G401 (cell line): Measurements from ENCODE around the gene GARS1. TPM values are rescaled to one million over a fixed set of nuclear protein-coding genes. Genes with fewer than 3 reads are reported as not detected.
"Not testable (repeated sequence)": the region's sequence is repeated elsewhere in the genome, so short reads cannot be mapped to it uniquely, and the experiment has no call there.

Experiments
- DNase-seq: peaks from one replicate; pipeline ENCODE4 v3.0.0-alpha.2; 2015; ENCODE audit warnings: low spot score
- in situ Hi-C: cut with HindIII; loops from 2 replicates; pipeline ENCODE4 v1.10.0; 2016; ENCODE audit warnings: low sequenced_read_pairs, mixed read lengths
- total RNA-seq: library from RNA; depleted of rRNA; stranded (reverse); fragments of >200 nt; shearing (Covaris generic); gene quantifications from 2 replicates; pipeline ENCODE4 v1.2.3, GENCODE V29; 2014

Gene GARS1
- total RNA-seq, 1 experiment from 2014 or later: 234 TPM

DNA sequence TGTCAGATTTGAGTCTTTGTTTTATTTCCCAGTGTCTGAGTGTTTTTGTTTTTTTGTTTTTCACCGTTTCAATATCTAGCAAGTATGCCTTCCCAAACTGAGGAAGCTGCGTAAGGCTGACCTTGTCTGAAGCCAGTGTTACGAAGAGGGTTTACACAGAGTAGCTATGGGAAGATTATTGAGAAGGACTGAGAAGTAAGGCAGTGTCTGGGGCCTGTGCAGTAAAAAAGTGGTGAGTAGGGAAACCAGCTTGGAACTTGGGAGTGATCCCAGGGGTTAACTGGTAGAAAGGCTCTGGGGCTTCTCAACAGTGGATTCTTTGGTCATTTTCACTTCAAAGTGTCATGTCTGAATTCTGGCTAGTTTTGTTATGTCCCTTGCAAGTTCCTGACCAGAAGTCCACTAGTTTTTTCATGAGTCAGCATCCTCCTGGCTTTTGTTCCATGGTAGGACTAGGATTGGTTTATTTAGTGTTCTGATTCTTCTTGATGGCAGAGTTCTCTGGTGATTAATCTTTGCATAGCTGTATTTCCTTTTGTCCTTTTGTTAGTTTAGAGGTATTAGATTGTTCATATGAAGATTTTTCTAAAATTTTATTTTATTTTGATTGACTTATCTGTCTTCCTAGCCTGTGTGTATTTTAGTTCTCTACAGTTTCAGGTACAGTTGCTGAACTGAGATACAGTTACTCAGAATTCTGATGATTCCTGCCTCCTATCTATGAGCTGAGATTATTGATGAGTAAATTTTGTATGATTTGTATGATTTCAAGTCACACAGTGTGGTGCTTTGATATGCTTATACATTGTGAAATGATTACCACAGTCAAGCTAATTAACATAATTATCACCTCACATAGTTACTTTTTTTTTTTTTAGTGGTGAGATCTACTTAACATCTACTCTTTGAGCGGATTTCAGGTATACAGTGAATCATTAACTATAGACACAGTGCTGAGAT lies 19.0 kb downstream of the GARS1 start:
- in situ Hi-C loops: no loop called here
- no peak for DNase-seq

DNA sequence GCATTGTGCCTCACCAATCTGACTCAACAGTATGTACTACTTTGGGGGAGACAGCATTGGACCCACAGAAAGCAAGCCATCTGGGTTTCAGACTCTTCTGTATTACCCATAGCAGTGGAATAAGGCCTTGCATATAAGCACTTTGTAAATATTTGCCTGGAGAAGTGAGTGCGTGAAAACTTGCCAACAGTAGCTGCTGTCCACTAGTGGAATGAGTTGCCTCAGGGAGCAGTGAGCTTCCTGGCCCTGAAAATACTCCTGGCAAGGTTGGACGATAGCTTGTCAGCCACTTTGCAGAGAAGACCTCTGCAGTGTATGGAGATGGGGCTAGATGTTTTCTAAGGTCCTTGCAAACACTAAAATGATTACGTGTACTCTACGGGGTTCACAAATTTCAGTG lies 21.6 kb downstream of the GARS1 start:
- no peak for DNase-seq
- in situ Hi-C loops: no loop called here

DNA sequence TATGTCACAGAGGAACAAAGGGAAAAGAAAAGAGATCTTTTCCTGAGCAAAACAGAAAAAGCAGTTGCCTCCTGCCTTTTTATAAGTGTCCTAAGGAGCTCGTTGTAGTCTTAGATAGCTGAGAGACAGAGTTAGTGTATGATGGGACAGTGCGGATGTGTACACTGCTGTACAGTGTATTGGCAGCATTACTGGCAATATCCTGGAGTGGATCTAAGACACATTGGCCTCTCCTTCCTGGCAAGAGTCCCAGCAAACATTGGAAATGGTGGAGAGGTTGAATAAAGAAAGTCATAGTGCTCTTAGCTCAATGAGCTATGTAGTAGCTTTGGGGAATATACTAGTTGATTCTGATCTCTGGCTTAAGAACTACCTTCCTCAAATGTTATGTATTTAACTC lies 22.7 kb downstream of the GARS1 start:
- in situ Hi-C loops: no loop called here

DNA sequence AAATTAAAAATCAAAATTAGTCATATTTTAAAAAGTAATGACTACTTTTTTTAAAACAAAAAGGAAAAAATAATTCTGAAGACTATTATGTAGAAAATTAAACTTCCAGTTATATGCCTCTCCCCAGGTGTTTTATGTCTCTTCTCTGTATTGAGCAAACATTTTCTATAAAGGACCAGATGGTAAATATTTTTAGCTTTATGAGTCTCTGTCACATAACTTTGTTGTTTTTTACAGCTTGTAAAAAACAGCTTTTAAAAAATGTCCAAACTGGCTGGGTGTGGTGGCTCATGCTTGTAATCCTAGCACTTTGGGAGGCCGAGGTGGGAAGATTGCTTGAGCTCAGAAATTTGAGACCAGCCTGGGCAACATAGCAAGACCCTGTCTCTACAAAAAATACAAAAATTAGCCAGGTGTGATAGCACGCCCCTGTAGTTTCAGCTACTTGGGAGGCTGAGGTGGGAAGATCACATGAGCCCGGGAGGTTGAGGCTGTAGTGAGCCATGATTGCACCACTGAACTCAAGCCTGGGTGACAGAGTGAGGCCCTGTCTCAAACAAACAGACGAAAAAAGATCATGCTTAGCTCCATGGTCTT lies 23.5 kb downstream of the GARS1 start:
- no peak for DNase-seq
- in situ Hi-C loops: no loop called here

More for the DNA sequence above, 22.7 kb downstream of the GARS1 start:
- DNase-seq: no peak

DNA sequence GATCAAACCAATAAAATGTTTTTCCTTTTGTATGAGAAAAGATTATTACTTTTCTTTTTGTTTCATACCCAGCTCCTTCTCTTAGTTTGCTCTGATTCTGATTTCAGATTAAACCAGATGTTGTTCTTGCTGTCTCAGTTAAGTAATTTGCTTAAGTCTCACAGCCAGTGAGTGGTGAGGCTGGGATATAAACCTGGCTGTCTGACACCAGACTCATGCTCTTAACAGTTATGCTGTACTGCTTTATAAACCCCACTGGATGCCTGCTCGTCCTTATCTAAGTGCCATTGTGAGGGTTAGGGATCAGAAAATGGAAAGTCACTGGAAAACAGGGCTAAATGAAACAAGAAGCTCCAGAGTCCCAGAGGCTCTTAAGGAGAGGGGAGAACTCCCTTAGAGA lies 24.3 kb downstream of the GARS1 start:
- no peak for DNase-seq
- in situ Hi-C loops: no loop called here

DNA sequence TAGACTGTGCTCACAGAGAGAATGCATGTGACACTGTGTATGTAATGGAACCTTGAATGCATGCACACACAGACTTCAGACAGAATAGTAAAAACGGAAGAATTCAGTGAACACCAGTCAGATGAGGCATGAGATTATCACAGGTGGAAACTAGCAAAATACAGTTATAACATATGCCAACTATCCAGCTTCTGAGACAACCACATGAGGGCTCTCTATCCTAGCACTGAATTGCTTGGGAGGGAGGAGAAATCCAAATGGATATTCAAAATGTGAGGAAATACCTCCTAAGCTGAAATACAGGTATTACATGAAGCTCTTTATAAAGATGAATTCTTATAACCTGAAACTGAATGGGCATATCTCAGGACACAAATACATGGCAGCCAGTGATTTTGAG lies 30.6 kb downstream of the GARS1 start:
- in situ Hi-C loops: no loop called here
- peak; percentile 37 for DNase-seq

DNA sequence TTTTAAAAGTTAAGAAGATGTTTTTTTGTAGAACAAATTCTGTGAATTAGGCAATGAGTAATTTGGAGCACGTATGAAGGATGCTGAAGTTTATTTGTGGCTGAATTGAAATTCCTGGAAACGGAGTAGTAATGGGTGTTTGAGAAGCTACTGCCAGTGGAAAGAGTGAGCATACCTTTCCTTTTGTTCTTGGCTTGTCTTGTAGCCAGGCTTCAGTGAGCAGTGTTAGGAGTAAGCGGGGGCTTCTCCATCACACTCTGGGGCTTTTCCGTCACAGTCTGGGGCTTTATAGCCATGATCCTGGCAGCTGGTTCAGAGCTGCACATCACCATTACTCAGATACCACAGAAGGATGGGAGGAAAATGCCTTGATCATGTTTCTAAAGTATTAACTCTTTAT lies 32.3 kb downstream of the GARS1 start:
- DNase-seq: no peak
- in situ Hi-C loops: no loop called here

DNA sequence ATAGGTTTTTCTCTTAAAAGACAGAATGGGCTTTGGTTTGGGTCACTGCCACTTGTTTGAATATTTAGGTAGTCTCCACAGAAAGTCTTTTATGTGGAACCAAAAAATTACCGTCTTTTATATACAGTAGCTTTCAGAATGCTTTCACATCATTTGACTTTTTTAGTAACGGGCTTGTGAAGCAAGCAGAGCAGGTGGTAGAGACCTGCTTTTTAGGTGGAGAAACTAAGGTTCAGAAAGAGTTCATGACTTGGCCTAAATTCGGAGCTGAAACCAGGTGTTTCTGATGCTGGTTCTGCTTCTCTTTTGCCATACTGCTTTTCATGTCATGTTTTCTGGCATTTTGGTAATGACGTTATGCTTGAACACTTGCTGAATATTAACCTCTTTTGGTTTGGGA lies 36.3 kb downstream of the GARS1 start:
- in situ Hi-C loops: no loop called here
- DNase-seq: no peak

DNA sequence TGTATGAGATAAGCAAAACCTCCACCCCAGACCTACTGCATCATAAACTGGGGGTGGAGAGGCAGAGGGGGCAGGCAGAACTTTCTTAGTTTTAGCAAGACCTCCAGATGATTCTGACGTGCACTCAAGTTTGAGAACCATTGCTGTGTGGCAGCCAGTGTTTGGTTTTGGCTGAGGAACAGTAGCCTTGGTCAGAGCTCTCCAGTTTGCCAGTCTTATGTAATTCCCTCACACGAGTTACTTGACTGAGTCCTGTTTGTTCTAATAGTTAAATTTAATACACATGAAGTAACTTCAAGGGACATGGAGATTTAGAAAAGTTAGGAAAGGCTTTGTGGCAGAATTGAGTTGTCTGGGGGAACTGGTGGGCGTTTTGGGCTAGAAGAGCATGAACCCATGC lies 38.5 kb downstream of the GARS1 start:
- no peak for DNase-seq
- in situ Hi-C loops: no loop called here

DNA sequence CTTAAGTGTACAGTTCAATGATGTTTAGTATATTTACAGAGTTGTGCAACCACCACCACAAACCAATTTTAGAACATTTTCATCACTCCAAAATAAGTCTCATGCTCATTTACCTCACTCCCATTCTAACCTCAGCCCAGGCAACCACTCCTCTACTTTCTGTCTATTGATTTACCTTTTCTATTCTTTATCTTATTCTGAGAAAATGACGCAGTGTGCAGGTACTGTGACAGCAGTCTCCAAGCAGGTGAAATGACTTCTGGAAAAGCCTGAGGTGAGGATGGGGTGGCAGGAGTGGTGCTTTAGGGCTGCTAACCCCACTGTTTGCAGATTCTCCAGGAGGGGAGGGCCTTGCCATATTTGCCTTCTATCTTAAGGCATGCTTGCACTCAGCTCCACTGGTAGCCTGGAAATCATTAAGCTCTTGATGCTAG lies 39.5 kb downstream of the GARS1 start:
- in situ Hi-C loops: no loop called here
- DNase-seq: no peak

DNA sequence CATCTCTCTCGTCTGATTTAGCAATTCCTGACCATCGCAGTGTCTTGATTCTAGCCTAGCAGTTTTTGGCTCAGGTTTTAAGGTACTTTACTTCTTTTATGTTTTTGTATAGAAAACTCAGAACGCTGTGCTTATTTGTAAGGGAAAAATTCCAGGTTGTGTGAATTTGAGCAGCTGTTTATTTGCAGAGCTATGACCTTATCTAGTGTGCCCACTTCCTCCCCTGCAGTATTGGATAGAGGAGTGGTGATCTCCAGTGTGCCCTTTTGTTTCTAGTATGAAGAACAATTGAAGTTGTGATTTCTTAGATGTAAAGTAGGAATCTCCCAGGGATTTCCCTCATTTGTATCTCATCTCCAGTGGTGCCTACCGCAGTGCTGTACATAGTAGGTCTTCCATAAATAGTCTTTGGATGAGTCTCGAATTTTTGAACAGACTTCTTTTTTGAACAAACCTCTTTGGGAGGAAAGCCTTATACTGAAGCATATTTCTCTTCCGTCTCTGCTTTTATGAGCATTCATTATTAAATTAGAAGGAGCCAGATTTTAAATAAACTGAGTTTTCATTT lies 40.0 kb downstream of the GARS1 start:
- in situ Hi-C loops: no loop called here
- no peak for DNase-seq

DNA sequence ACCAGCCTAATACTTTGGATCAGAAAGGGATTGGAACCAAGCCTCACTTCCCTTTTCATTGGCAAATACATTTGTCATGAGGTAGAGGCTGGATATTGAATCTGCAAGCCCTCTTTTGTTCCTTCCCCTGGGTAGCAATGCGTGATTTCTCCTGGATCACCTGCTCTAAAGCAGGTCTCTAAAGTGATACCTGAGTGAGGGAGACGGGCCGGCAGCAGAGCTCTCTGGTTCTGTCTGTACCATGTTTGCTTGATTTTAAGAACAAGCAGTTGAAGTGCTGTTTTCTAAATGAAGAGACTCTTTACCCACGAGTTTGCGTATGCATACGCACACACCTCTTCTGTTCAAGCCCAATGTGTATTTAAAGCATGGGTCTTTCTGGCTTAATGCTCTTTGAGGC lies 41.1 kb downstream of the GARS1 start:
- no peak for DNase-seq
- in situ Hi-C loops: no loop called here

DNA sequence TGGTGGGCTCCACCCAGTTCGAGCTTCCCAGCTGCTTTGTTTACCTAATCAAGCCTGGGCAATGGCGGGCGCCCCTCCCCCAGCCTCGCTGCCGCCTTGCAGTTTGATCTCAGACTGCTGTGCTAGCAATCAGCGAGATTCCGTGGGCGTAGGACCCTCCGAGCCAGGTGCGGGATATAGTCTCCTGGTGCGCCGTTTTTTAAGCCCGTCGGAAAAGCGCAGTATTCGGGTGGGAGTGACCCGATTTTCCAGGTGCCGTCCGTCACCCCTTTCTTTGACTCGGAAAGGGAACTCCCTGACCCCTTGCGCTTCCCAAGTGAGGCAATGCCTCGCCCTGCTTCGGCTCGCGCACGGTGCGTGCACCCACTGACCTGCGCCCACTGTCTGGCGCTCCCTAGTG lies 47.6 kb downstream of the GARS1 start:
- in situ Hi-C loops, DNase-seq: not testable (repeated sequence)

DNA sequence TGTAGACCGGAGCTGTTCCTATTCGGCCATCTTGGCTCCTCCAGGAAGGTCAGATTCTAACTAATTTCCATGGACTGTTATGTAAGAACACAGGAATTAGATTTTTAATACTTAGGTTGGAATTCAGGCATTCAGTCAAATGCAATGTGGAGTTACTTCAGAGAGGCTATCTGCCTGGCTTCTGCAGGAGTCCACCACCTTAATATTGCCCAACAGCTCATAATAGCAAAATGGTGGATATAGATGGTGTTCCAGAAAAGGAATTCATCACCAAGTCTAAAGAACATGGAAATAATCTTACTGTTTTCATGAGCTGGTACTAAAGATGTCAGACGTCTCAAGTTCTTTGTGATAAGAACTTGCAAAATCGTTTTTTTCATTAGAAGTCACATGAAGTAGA lies 48.1 kb downstream of the GARS1 start:
- no peak for DNase-seq
- in situ Hi-C loops: no loop called here

DNA sequence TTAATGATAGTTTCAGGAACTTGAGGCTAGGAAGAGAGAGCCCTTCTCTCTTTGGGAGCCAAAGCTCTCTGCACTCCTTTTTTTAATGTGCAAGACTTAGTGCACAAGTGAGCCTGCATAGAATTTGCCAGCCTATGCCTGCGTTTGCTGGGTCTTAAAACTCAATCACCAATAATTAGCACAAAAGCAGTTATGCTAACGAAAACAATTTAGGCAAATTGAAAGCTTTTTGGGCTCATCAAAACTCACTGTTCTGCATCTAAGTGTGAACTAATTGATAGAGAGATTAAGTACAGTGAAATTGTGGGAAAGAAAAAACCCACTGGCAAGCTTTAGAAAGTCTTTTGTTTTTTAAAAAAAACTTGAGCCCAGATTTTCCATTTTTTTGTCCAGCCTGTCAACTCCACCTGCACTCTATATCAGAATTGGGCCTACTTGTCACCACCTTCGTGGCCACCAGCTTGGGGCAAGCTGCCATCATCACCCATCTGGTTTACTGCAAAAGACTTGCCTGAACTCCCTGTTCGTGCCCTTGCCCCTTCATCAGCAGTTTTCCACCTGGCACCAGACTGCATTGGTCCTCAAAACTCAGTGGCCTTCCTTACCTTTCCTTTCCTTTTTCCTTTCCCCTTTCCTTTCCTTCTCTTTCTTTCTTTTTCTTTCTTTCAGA lies 49.7 kb downstream of the GARS1 start:
- peak; percentile 14 for DNase-seq

DNA sequence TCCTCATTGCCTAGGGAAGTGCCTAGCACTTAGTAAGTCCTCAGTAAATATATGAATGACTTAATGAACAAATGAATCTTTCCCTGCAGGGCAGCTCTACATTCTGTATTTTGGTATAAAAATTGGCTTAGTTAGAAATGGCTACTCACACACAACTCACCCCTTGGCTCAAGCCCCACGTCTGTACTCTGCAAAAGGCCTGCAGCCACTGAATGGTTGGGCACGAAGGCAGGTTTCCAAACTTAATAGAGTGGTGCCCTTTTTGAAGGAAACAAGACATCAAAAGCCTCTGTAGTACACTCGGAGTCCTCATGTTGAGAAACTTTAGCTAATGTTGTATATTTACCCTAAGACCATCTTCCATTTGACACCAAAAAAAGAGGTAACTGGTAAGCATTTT lies 51.0 kb downstream of the GARS1 start:
- in situ Hi-C loops: no loop called here
- no peak for DNase-seq

More for the DNA sequence above, 49.7 kb downstream of the GARS1 start:
- in situ Hi-C loops: no loop called here

DNA sequence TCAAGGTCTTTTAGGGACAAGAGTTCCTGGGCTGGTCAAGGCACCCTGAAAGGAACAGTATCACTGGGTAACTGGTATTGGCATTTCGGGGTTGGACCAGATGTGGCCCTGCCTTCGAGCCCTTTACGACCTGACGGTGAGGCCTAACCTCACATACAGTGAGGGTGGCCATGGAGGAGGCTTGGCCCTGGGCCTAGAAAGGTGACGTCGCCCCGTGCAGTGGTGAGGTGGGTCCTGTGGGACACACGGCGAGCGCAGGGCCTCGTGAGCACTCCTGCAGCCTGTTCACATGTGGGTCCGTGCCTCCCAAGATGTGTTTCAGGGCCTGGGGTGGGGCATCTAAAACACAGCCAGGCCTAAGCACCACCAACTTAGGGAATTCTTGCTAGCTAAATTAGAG lies 51.5 kb downstream of the GARS1 start:
- in situ Hi-C loops: no loop called here
- no peak for DNase-seq

DNA sequence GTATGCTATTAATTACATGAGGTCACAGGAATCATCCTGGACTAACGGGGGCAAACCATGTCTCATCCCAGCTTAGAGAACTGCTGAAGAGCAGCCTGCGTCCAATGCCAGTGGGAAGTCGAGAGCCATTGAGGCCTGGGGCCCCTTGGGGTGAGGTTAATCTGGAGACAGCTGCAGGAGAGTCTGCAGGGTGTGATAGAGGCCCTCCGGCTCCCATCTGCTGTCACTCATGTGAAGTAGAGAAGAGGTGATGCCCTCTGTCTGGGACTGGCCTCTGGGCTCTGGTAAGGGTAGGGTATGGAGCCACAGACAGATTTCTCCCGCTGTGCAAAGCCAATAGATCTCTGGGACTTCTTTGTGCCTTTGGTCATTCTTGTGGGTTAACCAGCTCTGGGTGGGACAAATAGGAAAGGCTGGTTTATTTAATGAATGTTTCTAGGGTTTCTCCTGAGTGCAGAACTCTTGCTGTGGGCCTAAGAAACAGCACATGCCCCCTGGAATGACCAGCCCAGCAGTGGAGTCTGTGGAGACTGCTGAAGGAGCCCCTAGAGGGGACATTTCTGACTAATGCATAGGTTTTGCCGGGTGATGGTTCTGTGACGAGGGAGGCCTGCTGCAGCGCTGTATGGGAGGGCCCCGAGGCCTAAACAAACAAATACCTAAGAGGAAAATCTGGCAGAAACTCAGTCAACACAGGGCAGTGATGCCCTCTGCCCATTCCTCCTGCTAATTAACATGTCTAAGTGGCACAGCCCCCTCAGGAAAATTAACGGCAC lies 53.1 kb downstream of the GARS1 start:
- in situ Hi-C loops: no loop called here

More for the DNA sequence above, 53.1 kb downstream of the GARS1 start:
- DNase-seq: no peak
